ENCODE results near the gene MSI2. TPM values are rescaled to one million over a fixed set of nuclear protein-coding genes. Genes with fewer than 3 reads are reported as not detected.

The MSI2 gene
- total RNA-seq, 1 donor from 2014 or later: 33.8 TPM

GRCh38 chr17:57679356-57679755, 423.0 kb downstream of the MSI2 start:
- Histone ChIP-seq H3K4me3 (ENCODE audit: low read depth, low read length) (no peak overlapping the region), H3K36me3 (ENCODE audit: control insufficient read depth, insufficient read depth, low read length) (peaks cover 2% of the 10 kb centered on the region), H3K27me3 (ENCODE audit: control insufficient read depth, insufficient read depth, low read length) (no peaks in the 10 kb centered on the region)
- DNase-seq (ENCODE audit: low read depth): no peak
- TF ChIP-seq CTCF (IDR thresholded peaks at IDR 0.05; ENCODE audit: insufficient read depth, low read length, poor library complexity, severe bottlenecking): no peak

GRCh38 chr17:57679906-57680695, 423.8 kb downstream of the MSI2 start:
- H3K4me3 ChIP-seq (ENCODE audit: low read depth, low read length): no peak overlapping the region
- H3K36me3 ChIP-seq (ENCODE audit: control insufficient read depth, insufficient read depth, low read length): peaks cover 2% of the 10 kb centered on the region
- DNase-seq (ENCODE audit: low read depth): no peak
- no peaks in the 10 kb centered on the region for H3K27me3 ChIP-seq (ENCODE audit: control insufficient read depth, insufficient read depth, low read length)
- no peak for TF ChIP-seq CTCF (IDR thresholded peaks at IDR 0.05; ENCODE audit: insufficient read depth, low read length, poor library complexity, severe bottlenecking)

GRCh38 chr17:57682701-57683100, 426.4 kb downstream of the MSI2 start:
- DNase-seq (ENCODE audit: low read depth): no peak
- TF ChIP-seq CTCF (IDR thresholded peaks at IDR 0.05; ENCODE audit: insufficient read depth, low read length, poor library complexity, severe bottlenecking): no peak

GRCh38 chr17:57684711-57685498, 428.6 kb downstream of the MSI2 start:
- no peak overlapping the region for H3K4me3 ChIP-seq (ENCODE audit: low read depth, low read length)
- no peaks in the 10 kb centered on the region for H3K36me3 ChIP-seq (ENCODE audit: control insufficient read depth, insufficient read depth, low read length)
- TF ChIP-seq CTCF (IDR thresholded peaks at IDR 0.05; ENCODE audit: insufficient read depth, low read length, poor library complexity, severe bottlenecking): no peak
- no peaks in the 10 kb centered on the region for H3K27me3 ChIP-seq (ENCODE audit: control insufficient read depth, insufficient read depth, low read length)
- no peak for DNase-seq (ENCODE audit: low read depth)

More at GRCh38 chr17:57682701-57683100, 426.4 kb downstream of the MSI2 start:
- Histone ChIP-seq H3K27me3 (ENCODE audit: control insufficient read depth, insufficient read depth, low read length) (no peaks in the 10 kb centered on the region), H3K4me3 (ENCODE audit: low read depth, low read length) (no peak overlapping the region), H3K36me3 (ENCODE audit: control insufficient read depth, insufficient read depth, low read length) (no peaks in the 10 kb centered on the region)

GRCh38 chr17:57685499-57686132, 429.3 kb downstream of the MSI2 start:
- no peak for TF ChIP-seq CTCF (IDR thresholded peaks at IDR 0.05; ENCODE audit: insufficient read depth, low read length, poor library complexity, severe bottlenecking)
- Histone ChIP-seq H3K36me3 (ENCODE audit: control insufficient read depth, insufficient read depth, low read length) (no peaks in the 10 kb centered on the region), H3K4me3 (ENCODE audit: low read depth, low read length) (no peak overlapping the region), H3K27me3 (ENCODE audit: control insufficient read depth, insufficient read depth, low read length) (no peaks in the 10 kb centered on the region)
- DNase-seq (ENCODE audit: low read depth): no peak
